ENCODE measurements around the gene MUC12. TPM values are rescaled to one million over a fixed set of nuclear protein-coding genes. Genes with fewer than 3 reads are reported as not detected.

Gene MUC12
- total and polyA plus RNA-seq, 2 of the 8 experiments (the other 6 are each of a cell fraction or from before 2014, with no cell fraction given): 7.7 to 16.2 TPM

DNA sequence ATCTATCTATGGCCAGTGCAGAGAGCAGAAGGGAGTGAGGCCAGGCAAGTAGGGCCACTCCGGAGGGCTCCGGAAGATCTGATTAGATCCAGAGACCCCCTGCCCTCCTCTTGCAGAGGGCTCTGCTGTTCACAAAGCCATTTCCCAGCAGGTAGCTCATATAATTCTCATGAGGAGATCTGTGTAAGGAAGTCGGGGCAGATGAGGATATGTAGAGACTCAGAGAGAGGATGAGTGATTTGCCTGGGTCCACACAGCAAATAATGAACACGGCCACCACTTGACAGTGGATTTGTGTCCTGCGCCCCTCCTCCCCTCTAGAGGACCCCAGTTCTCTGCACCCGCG, 2.6 kb downstream of the MUC12 start:
- Histone ChIP-seq H2AFZ (ENCODE audit: low read length) (no peak overlapping the region), H3K27me3 (replicated peaks in 1 of 4; ENCODE audit: control insufficient read depth in 3 of 4, extremely low read depth in 1 of 4, insufficient read depth in 3 of 4, low read length in 3 of 4) (peaks cover 2 to 7% (median 6%) of the 10 kb centered on the region in 4 experiments), H3K18ac (ENCODE audit: extremely low read depth, low read length) (no peak overlapping the region), H3K79me1 (ENCODE audit: low read depth, low read length) (no peaks in the 10 kb centered on the region; the same call in 1 of the 2 replicates), H4K91ac (replicated peaks; ENCODE audit: insufficient read length, low read length) (no peak overlapping the region), H2AK5ac (ENCODE audit: low read depth, low read length) (no peak overlapping the region), H2BK15ac (ENCODE audit: low read length) (no peak overlapping the region), H2BK5ac (ENCODE audit: low read depth, low read length) (no peak overlapping the region), H3K4me1 (replicated peaks in 1 of 4; ENCODE audit: control insufficient read depth in 3 of 4, insufficient read depth in 4 of 4, low read length in 3 of 4) (peaks cover 4 to 14% (median 8%) of the 10 kb centered on the region in 4 experiments), H2BK12ac (ENCODE audit: low read depth, low read length) (no peak overlapping the region), H3K79me2 (ENCODE audit: control insufficient read depth in 1 of 2, insufficient read depth in 2 of 2, low read length in 2 of 2) (no peaks in the 10 kb centered on the region), H3K23ac (ENCODE audit: insufficient read length) (no peak overlapping the region), H3K36me3 (ENCODE audit: control insufficient read depth in 2 of 4, insufficient read depth in 4 of 4, low read length in 3 of 4) (no peaks in the 10 kb centered on the region), H2BK20ac (ENCODE audit: low read length) (no peak overlapping the region), H2BK120ac (replicated peaks; ENCODE audit: low read depth, low read length) (no peak overlapping the region), H3K4ac (replicated peaks; ENCODE audit: insufficient read length, low read depth, low read length) (no peak overlapping the region), H4K8ac (ENCODE audit: extremely low read depth, insufficient read depth, low read length) (no peak overlapping the region), H3K4me2 (ENCODE audit: insufficient read depth in 1 of 2, low read depth in 2 of 2, low read length in 2 of 2) (no peak overlapping the region), H3K27ac (ENCODE audit: low read depth, low read length) (no peak overlapping the region), H3K23me2 (ENCODE audit: low read depth, low read length) (no peaks in the 10 kb centered on the region; the same call in 1 of the 2 replicates), H3K56ac (replicated peaks; ENCODE audit: insufficient read length, low read depth, low read length) (no peak overlapping the region), H3K9ac (replicated peaks in 1 of 4; ENCODE audit: extremely low read depth in 1 of 4, low read depth in 3 of 4, low read length in 3 of 4) (no peak overlapping the region), H4K20me1 (replicated peaks in 1 of 2; ENCODE audit: control insufficient read depth in 1 of 2, insufficient read depth in 2 of 2, low read length in 2 of 2) (peaks cover 0 to 4% of the 10 kb centered on the region in 2 experiments), H3K9me3 (ENCODE audit: insufficient read depth in 2 of 2, low read depth in 1 of 2, low read length in 1 of 2) (no peaks in the 10 kb centered on the region), H4K5ac (ENCODE audit: insufficient read length, low read depth, low read length) (no peak overlapping the region), H3K14ac (ENCODE audit: insufficient read length) (no peak overlapping the region), H3K4me3 (ENCODE audit: extremely low read depth in 1 of 4, insufficient read depth in 2 of 4, low read depth in 3 of 4, low read length in 4 of 4) (no peak overlapping the region)
- 74% methylated on average over 7 of the region's 7 CpGs; no CpG with 5 or more reads in 1 of the 2 experiments for WGBS, 2 experiments (ENCODE audit: extremely low coverage in 1 of 2, insufficient coverage in 1 of 2, insufficient read length in 1 of 2, insufficient replicate concordance in 2 of 2, low coverage in 1 of 2, low lambda C conversion rate in 2 of 2, missing lambda C conversion rate in 1 of 2)
- FAIRE-seq (no peak), DNase-seq (ENCODE audit: low read depth in 1 of 2, low spot score in 2 of 2) (no peak)
- TF ChIP-seq POLR2A (IDR thresholded peaks at IDR 0.05; ENCODE audit: control extremely low read depth in 1 of 2, low read depth in 2 of 2, low read length in 2 of 2) (no peak), SP4 (IDR thresholded peaks at IDR 0.05; ENCODE audit: low read length) (no peak), KDM1A (IDR thresholded peaks at IDR 0.05; ENCODE audit: borderline replicate concordance, low read length) (no peak)
- ChIA-PET POLR2A (ENCODE audit: partially characterized antibody) (interaction anchor here (0.7 to 1.5 kb wide), 4 partner anchors 8 to 1028 kb away, joined by 3 to 4 read pairs (median 4); no protein-coding TSS in a partner anchor), CTCF (ENCODE audit: partially characterized antibody) (interaction anchor here (0.7 to 4.5 kb wide), 6 partner anchors 14 to 1573 kb away, joined by 3 to 21 read pairs (median 5); no protein-coding TSS in a partner anchor)
